ENCODE measurements around the gene NDUFB10.
"Not testable (repeated sequence)": the region's sequence is repeated elsewhere in the genome, so short reads cannot be mapped to it uniquely, and the experiment has no call there.

NDUFB10 gene

GRCh38 chr16:1960665-1961630, 1.6 kb downstream of the NDUFB10 start:
- DNase-seq (peak; percentile 70), ATAC-seq (ENCODE audit: insufficient read depth, low read depth) (peak; percentile 48)
- no peak overlapping the region for H2AFZ ChIP-seq (ENCODE audit: low read depth, low read length)
- no peak for TF ChIP-seq EZH2 (IDR thresholded peaks at IDR 0.05; ENCODE audit: borderline replicate concordance, low read depth, low read length, severe bottlenecking)
- TF ChIP-seq CTCF (IDR thresholded peaks at IDR 0.05; ENCODE audit: borderline replicate concordance, extremely low read depth, low read length, poor library complexity, severe bottlenecking): no peak
- H4K20me1 ChIP-seq (ENCODE audit: insufficient read depth, low read length): peaks cover 31% of the 10 kb centered on the region
- H3K4me2 ChIP-seq (ENCODE audit: insufficient read depth, low read length): peak overlapping the region; percentile 76
- no peaks in the 10 kb centered on the region for H3K27me3 ChIP-seq (ENCODE audit: insufficient read depth, low read length, poor library complexity)
- peak overlapping the region; percentile 48 for H3K27ac ChIP-seq (ENCODE audit: low read length)
- peaks cover 34% of the 10 kb centered on the region for H3K36me3 ChIP-seq (ENCODE audit: insufficient read depth, low read length)
- H3K4me1 ChIP-seq (ENCODE audit: insufficient read depth, low read length): peaks cover 57% of the 10 kb centered on the region
- peak overlapping the region in 1 of 2 experiments; percentile 75; a peak in 3 of 4 replicates for H3K4me3 ChIP-seq (ENCODE audit: low read depth in 1 of 2, low read length in 2 of 2)
- H3K9me3 ChIP-seq (ENCODE audit: insufficient read depth, low read length, severe bottlenecking): no peaks in the 10 kb centered on the region
- peaks cover 57% of the 10 kb centered on the region for H3K79me2 ChIP-seq (ENCODE audit: insufficient read depth, low read length)
- peak overlapping the region; percentile 81 for H3K9ac ChIP-seq (ENCODE audit: low read depth, low read length)

- Histone ChIP-seq H2AFZ (ENCODE audit: low read depth, low read length) (no peak overlapping the region), H3K27me3 (ENCODE audit: insufficient read depth, low read length, poor library complexity) (no peaks in the 10 kb centered on the region), H3K9me3 (ENCODE audit: insufficient read depth, low read length, severe bottlenecking) (no peaks in the 10 kb centered on the region), H4K20me1 (ENCODE audit: insufficient read depth, low read length) (peaks cover 31% of the 10 kb centered on the region), H3K27ac (ENCODE audit: low read length) (no peak overlapping the region), H3K4me3 (ENCODE audit: low read depth in 1 of 2, low read length in 2 of 2) (no peak overlapping the region), H3K79me2 (ENCODE audit: insufficient read depth, low read length) (peaks cover 62% of the 10 kb centered on the region), H3K9ac (ENCODE audit: low read depth, low read length) (no peak overlapping the region), H3K4me2 (ENCODE audit: insufficient read depth, low read length) (peak overlapping the region; percentile 76; the same call in 1 of the 2 replicates), H3K36me3 (ENCODE audit: insufficient read depth, low read length) (peaks cover 34% of the 10 kb centered on the region), H3K4me1 (ENCODE audit: insufficient read depth, low read length) (peaks cover 64% of the 10 kb centered on the region)
- no peak for TF ChIP-seq EZH2 (IDR thresholded peaks at IDR 0.05; ENCODE audit: borderline replicate concordance, low read depth, low read length, severe bottlenecking)
- no peak for TF ChIP-seq CTCF (IDR thresholded peaks at IDR 0.05; ENCODE audit: borderline replicate concordance, extremely low read depth, low read length, poor library complexity, severe bottlenecking)
- no peak for ATAC-seq (ENCODE audit: insufficient read depth, low read depth)
- DNase-seq: peak; percentile 42
These were observed 2.3 kb downstream of the NDUFB10 start for GRCh38 chr16:1961651-1962067.

GRCh38 chr16:1962161-1963153, 3.1 kb downstream of the NDUFB10 start:
- Histone ChIP-seq H4K20me1 (ENCODE audit: insufficient read depth, low read length) (peaks cover 31% of the 10 kb centered on the region), H3K36me3 (ENCODE audit: insufficient read depth, low read length) (peaks cover 34% of the 10 kb centered on the region), H3K4me3 (ENCODE audit: low read depth in 1 of 2, low read length in 2 of 2) (peak overlapping the region in 1 of 2 experiments; percentile 74; a peak in 1 of 4 replicates)

More at GRCh38 chr16:1962161-1963153, 3.1 kb downstream of the NDUFB10 start:
- not testable (repeated sequence) for H2AFZ ChIP-seq (ENCODE audit: low read depth, low read length); DNase-seq; H3K27me3 ChIP-seq (ENCODE audit: insufficient read depth, low read length, poor library complexity); ATAC-seq (ENCODE audit: insufficient read depth, low read depth); H3K9me3 ChIP-seq (ENCODE audit: insufficient read depth, low read length, severe bottlenecking); H3K27ac ChIP-seq (ENCODE audit: low read length)
- H3K9ac ChIP-seq (ENCODE audit: low read depth, low read length): peak overlapping the region; percentile 91
- peak overlapping the region; percentile 76 for H3K4me2 ChIP-seq (ENCODE audit: insufficient read depth, low read length)
- peaks cover 66% of the 10 kb centered on the region for H3K4me1 ChIP-seq (ENCODE audit: insufficient read depth, low read length)
- peaks cover 65% of the 10 kb centered on the region for H3K79me2 ChIP-seq (ENCODE audit: insufficient read depth, low read length)
